ENCODE measurements around the gene FRMD3.

DNA sequence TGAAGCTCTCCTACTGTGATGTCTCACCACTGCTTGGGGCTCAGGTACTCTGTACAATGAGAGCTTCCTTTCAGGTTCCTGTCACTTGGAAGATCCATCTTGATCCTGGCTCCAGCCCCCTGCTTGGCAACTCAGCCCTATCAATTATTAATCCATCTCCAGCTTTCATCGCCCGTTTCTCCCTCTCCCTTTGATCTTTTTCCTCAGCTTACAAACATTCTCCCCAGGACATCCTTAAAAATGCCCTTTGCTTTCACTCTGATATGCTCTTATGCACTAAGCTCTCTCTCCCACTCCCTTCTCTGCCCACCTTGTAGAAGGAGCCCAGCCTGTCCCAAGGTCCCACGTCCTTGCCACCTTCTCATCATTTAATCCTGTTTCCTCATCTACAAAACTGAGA, 109.0 kb downstream of the FRMD3 start:
- TF ChIP-seq, protein P1, sequence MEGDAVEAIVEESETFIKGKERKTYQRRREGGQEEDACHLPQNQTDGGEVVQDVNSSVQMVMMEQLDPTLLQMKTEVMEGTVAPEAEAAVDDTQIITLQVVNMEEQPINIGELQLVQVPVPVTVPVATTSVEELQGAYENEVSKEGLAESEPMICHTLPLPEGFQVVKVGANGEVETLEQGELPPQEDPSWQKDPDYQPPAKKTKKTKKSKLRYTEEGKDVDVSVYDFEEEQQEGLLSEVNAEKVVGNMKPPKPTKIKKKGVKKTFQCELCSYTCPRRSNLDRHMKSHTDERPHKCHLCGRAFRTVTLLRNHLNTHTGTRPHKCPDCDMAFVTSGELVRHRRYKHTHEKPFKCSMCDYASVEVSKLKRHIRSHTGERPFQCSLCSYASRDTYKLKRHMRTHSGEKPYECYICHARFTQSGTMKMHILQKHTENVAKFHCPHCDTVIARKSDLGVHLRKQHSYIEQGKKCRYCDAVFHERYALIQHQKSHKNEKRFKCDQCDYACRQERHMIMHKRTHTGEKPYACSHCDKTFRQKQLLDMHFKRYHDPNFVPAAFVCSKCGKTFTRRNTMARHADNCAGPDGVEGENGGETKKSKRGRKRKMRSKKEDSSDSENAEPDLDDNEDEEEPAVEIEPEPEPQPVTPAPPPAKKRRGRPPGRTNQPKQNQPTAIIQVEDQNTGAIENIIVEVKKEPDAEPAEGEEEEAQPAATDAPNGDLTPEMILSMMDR (IDR thresholded peaks at IDR 0.05) = no peak
- TF ChIP-seq POLR2A (IDR thresholded peaks at IDR 0.05) = no peak

All from body of pancreas (tissue), 4 donors.